Suprapubic skin (tissue), 4 donors: ENCODE measurements around the gene CDH13. TPM values are rescaled to one million over a fixed set of nuclear protein-coding genes. Genes with fewer than 3 reads are reported as not detected.
A peak's percentile ranks its signal among the peaks of the same experiment; 100 is the strongest.

Experiments used
- DNase-seq, 2 donors: peaks; one replicate each; pipeline ENCODE4 v3.0.0-alpha.2; 2019; ENCODE audit warnings: low spot score in 2 of 2
- H3K27ac ChIP-seq: fragments of 200-600 bp; sonication (generic); one replicate; pipeline ENCODE4 v1.5.1; 2019
- H3K27me3 ChIP-seq: fragments of 200-600 bp; sonication (generic); one replicate; pipeline ENCODE4 v1.5.1; 2019
- H3K36me3 ChIP-seq: fragments of 200-600 bp; sonication (generic); one replicate; pipeline ENCODE4 v1.5.1; 2019
- H3K4me1 ChIP-seq: fragments of 200-600 bp; sonication (generic); one replicate; pipeline ENCODE4 v1.5.1; 2019
- H3K4me3 ChIP-seq: fragments of 200-600 bp; sonication (generic); one replicate; pipeline ENCODE4 v1.5.1; 2019; ENCODE audit warnings: mild to moderate bottlenecking
- H3K9me3 ChIP-seq: fragments of 200-600 bp; sonication (generic); one replicate; pipeline ENCODE4 v1.5.1; 2019
- EP300 ChIP-seq: sonication (generic); formaldehyde crosslinking; IDR thresholded peaks from one replicate; pipeline ENCODE4 v1.6.1; 2017; ENCODE audit warnings: antibody characterized with exemption
- POLR2A ChIP-seq, 2 donors: fragments of 450-650 bp; IDR thresholded peaks; one replicate each; pipeline ENCODE4 v1.6.1; 2017; ENCODE audit warnings: antibody characterized with exemption in 2 of 2, mild to moderate bottlenecking in 2 of 2, moderate library complexity in 2 of 2
- POLR2AphosphoS5 ChIP-seq, 3 donors: sonication (generic); formaldehyde crosslinking; IDR thresholded peaks; one replicate each; pipeline ENCODE4 v1.6.1; 2017; ENCODE audit warnings: antibody characterized with exemption in 3 of 3
- WGBS: methylation state at CpG from one replicate; pipeline ENCODE4 v1.1.5; 2018; 5-methylcytosine and 5-hydroxymethylcytosine counted together
- total RNA-seq, 4 donors: library from RNA; depleted of rRNA; stranded (reverse); fragments of >200 nt; gene quantifications; one replicate each; pipeline ENCODE4 v1.1.0, GENCODE V29; 2016
- TF ChIP-seq, protein P1 (sequence below), 2 donors: fragments of 200-600 bp in 1 of 2; fragments of 450-650 bp in 1 of 2; sonication (generic) in 1 of 2; IDR thresholded peaks; one replicate each; pipeline ENCODE4 v1.5.1; 2016 to 2019; ENCODE audit warnings: antibody characterized with exemption in 2 of 2, mild to moderate bottlenecking in 1 of 2, moderate library complexity in 1 of 2

The CDH13 gene
- total RNA-seq, 4 donors from 2014 or later: 90.4 to 176 (median 139) TPM

GRCh38 chr16:82995286-82995923 is 368.6 kb downstream of the CDH13 start:
- Histone ChIP-seq H3K4me1 (peaks cover 4% of the 10 kb centered on the region), H3K27ac (no peak overlapping the region), H3K9me3 (no peaks in the 10 kb centered on the region), H3K4me3 (no peak overlapping the region), H3K27me3 (no peaks in the 10 kb centered on the region), H3K36me3 (no peaks in the 10 kb centered on the region)
- no peak for TF ChIP-seq POLR2AphosphoS5 (IDR thresholded peaks at IDR 0.05)
- no peak for TF ChIP-seq EP300
- no peak for TF ChIP-seq POLR2A (IDR thresholded peaks at IDR 0.05)
- TF ChIP-seq, protein P1, sequence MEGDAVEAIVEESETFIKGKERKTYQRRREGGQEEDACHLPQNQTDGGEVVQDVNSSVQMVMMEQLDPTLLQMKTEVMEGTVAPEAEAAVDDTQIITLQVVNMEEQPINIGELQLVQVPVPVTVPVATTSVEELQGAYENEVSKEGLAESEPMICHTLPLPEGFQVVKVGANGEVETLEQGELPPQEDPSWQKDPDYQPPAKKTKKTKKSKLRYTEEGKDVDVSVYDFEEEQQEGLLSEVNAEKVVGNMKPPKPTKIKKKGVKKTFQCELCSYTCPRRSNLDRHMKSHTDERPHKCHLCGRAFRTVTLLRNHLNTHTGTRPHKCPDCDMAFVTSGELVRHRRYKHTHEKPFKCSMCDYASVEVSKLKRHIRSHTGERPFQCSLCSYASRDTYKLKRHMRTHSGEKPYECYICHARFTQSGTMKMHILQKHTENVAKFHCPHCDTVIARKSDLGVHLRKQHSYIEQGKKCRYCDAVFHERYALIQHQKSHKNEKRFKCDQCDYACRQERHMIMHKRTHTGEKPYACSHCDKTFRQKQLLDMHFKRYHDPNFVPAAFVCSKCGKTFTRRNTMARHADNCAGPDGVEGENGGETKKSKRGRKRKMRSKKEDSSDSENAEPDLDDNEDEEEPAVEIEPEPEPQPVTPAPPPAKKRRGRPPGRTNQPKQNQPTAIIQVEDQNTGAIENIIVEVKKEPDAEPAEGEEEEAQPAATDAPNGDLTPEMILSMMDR (IDR thresholded peaks at IDR 0.05): no peak
- WGBS: 70% methylated on average over 9 of the region's 9 CpGs
- no peak for DNase-seq

GRCh38 chr16:82995924-82996441 is 369.2 kb downstream of the CDH13 start:
- Histone ChIP-seq H3K27ac (no peak overlapping the region), H3K4me1 (peaks cover 4% of the 10 kb centered on the region), H3K9me3 (no peaks in the 10 kb centered on the region), H3K27me3 (no peaks in the 10 kb centered on the region), H3K4me3 (peak overlapping the region; percentile 0), H3K36me3 (no peaks in the 10 kb centered on the region)
- no peak for DNase-seq
- WGBS: 40% methylated on average over 5 of the region's 5 CpGs
- TF ChIP-seq POLR2AphosphoS5 (IDR thresholded peaks at IDR 0.05) (no peak), POLR2A (IDR thresholded peaks at IDR 0.05) (no peak), EP300 (no peak)
- TF ChIP-seq, protein P1 (IDR thresholded peaks at IDR 0.05): no peak

- no peaks in the 10 kb centered on the region for H3K36me3 ChIP-seq
- H3K4me3 ChIP-seq: no peak overlapping the region
- TF ChIP-seq POLR2A (IDR thresholded peaks at IDR 0.05) (no peak), POLR2AphosphoS5 (IDR thresholded peaks at IDR 0.05) (no peak), EP300 (no peak)
- TF ChIP-seq, protein P1 (IDR thresholded peaks at IDR 0.05): no peak
- WGBS: 85% methylated on average over 4 of the region's 4 CpGs
- H3K9me3 ChIP-seq: no peaks in the 10 kb centered on the region
- no peaks in the 10 kb centered on the region for H3K27me3 ChIP-seq
- DNase-seq: no peak
- H3K4me1 ChIP-seq: peaks cover 4% of the 10 kb centered on the region
- no peak overlapping the region for H3K27ac ChIP-seq
Measured at GRCh38 chr16:82996814-82997213, 370.0 kb downstream of the CDH13 start.

DNA sequence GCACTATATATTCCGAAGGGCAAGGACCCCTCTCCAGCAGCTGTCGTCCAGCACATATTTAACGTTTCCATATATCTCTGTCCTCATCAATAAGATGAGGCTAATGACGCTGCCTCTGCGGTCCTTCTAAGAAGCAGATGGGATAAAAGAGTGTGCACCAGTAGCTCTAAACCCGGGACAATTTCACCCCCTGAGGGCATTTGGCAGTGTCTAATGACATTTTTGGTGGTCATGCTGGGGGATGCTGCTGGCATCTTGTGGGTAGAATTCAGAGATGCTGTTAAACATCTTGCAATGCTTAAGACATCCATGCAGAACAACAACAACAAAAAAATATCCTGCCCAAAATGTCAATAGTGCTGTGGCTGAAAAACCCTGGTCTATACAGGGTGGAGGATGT is 372.9 kb downstream of the CDH13 start:
- H3K4me3 ChIP-seq: no peak overlapping the region
- WGBS: 80% methylated on average over 6 of the region's 6 CpGs
- no peaks in the 10 kb centered on the region for H3K36me3 ChIP-seq
- no peak for DNase-seq
- H3K27ac ChIP-seq: no peak overlapping the region
- H3K9me3 ChIP-seq: no peaks in the 10 kb centered on the region
- peaks cover 4% of the 10 kb centered on the region for H3K4me1 ChIP-seq
- H3K27me3 ChIP-seq: no peaks in the 10 kb centered on the region
- TF ChIP-seq, protein P1 (IDR thresholded peaks at IDR 0.05): no peak
- no peak for TF ChIP-seq EP300
- TF ChIP-seq POLR2A (IDR thresholded peaks at IDR 0.05): no peak
- no peak for TF ChIP-seq POLR2AphosphoS5 (IDR thresholded peaks at IDR 0.05)

GRCh38 chr16:83002351-83003334 is 375.9 kb downstream of the CDH13 start:
- Histone ChIP-seq H3K27ac (no peak overlapping the region), H3K4me3 (no peak overlapping the region), H3K27me3 (no peaks in the 10 kb centered on the region), H3K36me3 (no peaks in the 10 kb centered on the region), H3K4me1 (no peaks in the 10 kb centered on the region), H3K9me3 (no peaks in the 10 kb centered on the region)
- WGBS: 88% methylated on average over 8 of the region's 8 CpGs
- TF ChIP-seq POLR2AphosphoS5 (IDR thresholded peaks at IDR 0.05): no peak
- TF ChIP-seq EP300: no peak
- no peak for TF ChIP-seq POLR2A (IDR thresholded peaks at IDR 0.05)
- TF ChIP-seq, protein P1 (IDR thresholded peaks at IDR 0.05): no peak
- no peak for DNase-seq
